A549 (cell line): ENCODE results near the gene SLC66A2. TPM values are rescaled to one million over a fixed set of nuclear protein-coding genes. Genes with fewer than 3 reads are reported as not detected.

ENCODE experiments used
- ATAC-seq, 2 experiments: fragments of 200-7000 bp in 1 of 2; fragments of >200 bp in 1 of 2; cut with Nextera tagmentation in 1 of 2; cut with Tn5 transposase in 1 of 2; 3 replicates each; pipeline versions ENCODE4 v1.8.0 to v1.9.1; 2018 to 2020; ENCODE audit warnings: mild to moderate bottlenecking in 1 of 2, moderate library complexity in 1 of 2
- CTCF ChIA-PET: fragments of 300-600 bp; sonication (Branson Sonifier 250); formaldehyde crosslinking; extraction: SDS; loops from one replicate; lab custom pipeline; 2021; ENCODE audit warnings: antibody characterized with exemption, inconsistent platforms; lab: Yijun Ruan, JAX
- POLR2A ChIA-PET: fragments of 350-600 bp; formaldehyde crosslinking; extraction: SDS; loops from one replicate; lab custom pipeline; 2021; ENCODE audit warnings: antibody characterized with exemption, inconsistent platforms; lab: Yijun Ruan, JAX
- DNase-seq, 2 experiments: peaks; one replicate each; pipeline versions ENCODE4 v3.0.0 to v3.0.0-alpha.2; 2011 to 2016; ENCODE audit warnings: low read depth in 1 of 2, low spot score in 1 of 2
- FAIRE-seq: peaks from 2 replicates; lab custom pipeline; 2011; peaks lifted over from hg19 to GRCh38; lab: Jason Lieb, UNC
- H3K27ac ChIP-seq, 2 experiments: fragments of >200 bp; sonication (Bioruptor Twin); formaldehyde crosslinking; 3 replicates each; pipeline ENCODE4 v1.5.1; 2016 to 2017
- H3K4me1 ChIP-seq: fragments of >200 bp; sonication (Bioruptor Twin); formaldehyde crosslinking; 3 replicates; pipeline ENCODE4 v1.6.1; 2016
- H3K4me2 ChIP-seq: fragments of >200 bp; sonication (Bioruptor Twin); formaldehyde crosslinking; 3 replicates; pipeline ENCODE4 v1.6.1; 2016
- H3K4me3 ChIP-seq: fragments of >200 bp; sonication (Bioruptor Twin); formaldehyde crosslinking; 3 replicates; pipeline ENCODE4 v1.5.1; 2016
- H3K9me3 ChIP-seq: fragments of >200 bp; sonication (Bioruptor Twin); formaldehyde crosslinking; 3 replicates; pipeline ENCODE4 v1.6.1; 2016
- E2F6 ChIP-seq: IDR thresholded peaks from 2 replicates; pipeline ENCODE4 v1.6.1; 2012; ENCODE audit warnings: low read depth, borderline replicate concordance
- EHMT2 ChIP-seq: fragments of 200-600 bp; sonication (generic); IDR thresholded peaks from 2 replicates; pipeline ENCODE4 v1.6.1; 2016; ENCODE audit warnings: antibody characterized with exemption, low read depth, mild to moderate bottlenecking, moderate library complexity
- GATA3 ChIP-seq: IDR thresholded peaks from 2 replicates; pipeline ENCODE4 v1.6.1; 2012; ENCODE audit warnings: borderline replicate concordance
- HDAC2 ChIP-seq: fragments of 200-600 bp; sonication (generic); IDR thresholded peaks from 2 replicates; pipeline ENCODE4 v1.6.1; 2016
- HEYL ChIP-seq: fragments of 250-450 bp; sonication (Bioruptor Pico); IDR thresholded peaks from 2 replicates; pipeline ENCODE4 v1.8.0; 2021; ENCODE audit warnings: mild to moderate bottlenecking, moderate library complexity
- HMGXB4 ChIP-seq: fragments of 250-450 bp; sonication (Bioruptor Pico); IDR thresholded peaks from 2 replicates; pipeline ENCODE4 v1.5.0; 2021; ENCODE audit warnings: mild to moderate bottlenecking, moderate library complexity, borderline replicate concordance
- HOXA7 ChIP-seq: fragments of 250-450 bp; sonication (Bioruptor Pico); IDR thresholded peaks from 2 replicates; pipeline ENCODE4 v1.5.0; 2020; ENCODE audit warnings: mild to moderate bottlenecking, moderate library complexity
- JUNB ChIP-seq: fragments of >200 bp; sonication (Bioruptor Twin); formaldehyde crosslinking; IDR thresholded peaks from 2 replicates; pipeline ENCODE4 v1.6.1; 2016
- MAX ChIP-seq: IDR thresholded peaks from 2 replicates; pipeline ENCODE4 v1.6.1; 2012
- MYC ChIP-seq: IDR thresholded peaks from 2 replicates; pipeline ENCODE4 v1.6.1; 2012; ENCODE audit warnings: mild to moderate bottlenecking, inconsistent platforms, low read length, improper control_type of control experiment, borderline replicate concordance
- NFE2L2 ChIP-seq: fragments of 150-350 bp; conservative IDR thresholded peaks from 2 replicates; pipeline ENCODE4 v1.6.1; 2014; ENCODE audit warnings: low read length
- NR3C1 ChIP-seq: fragments of >200 bp; sonication (Bioruptor Twin); formaldehyde crosslinking; IDR thresholded peaks from 3 replicates; pipeline ENCODE4 v1.6.1; 2017
- PBX3 ChIP-seq: IDR thresholded peaks from 2 replicates; pipeline ENCODE4 v1.6.1; 2012
- POLR2A ChIP-seq: IDR thresholded peaks from 2 replicates; pipeline ENCODE4 v1.6.1; 2012; ENCODE audit warnings: mild to moderate bottlenecking, low read length
- RAD21 ChIP-seq, 2 experiments: fragments of >200 bp in 1 of 2; sonication (Bioruptor Twin) in 1 of 2; formaldehyde crosslinking in 1 of 2; IDR thresholded peaks in 1 of 2; conservative IDR thresholded peaks in 1 of 2; 2 replicates in 1 of 2; 3 replicates in 1 of 2; pipeline ENCODE4 v1.6.1; 2012 to 2018; ENCODE audit warnings: inconsistent platforms in 1 of 2
- RARB ChIP-seq: fragments of 250-450 bp; sonication (Bioruptor Pico); IDR thresholded peaks from 2 replicates; pipeline ENCODE4 v1.8.0; 2021; ENCODE audit warnings: mild to moderate bottlenecking, moderate library complexity
- RCOR1 ChIP-seq: fragments of 150-350 bp; IDR thresholded peaks from 2 replicates; pipeline ENCODE4 v1.6.1; 2014; ENCODE audit warnings: antibody characterized with exemption, low read length, low read depth
- RNF2 ChIP-seq: fragments of 200-600 bp; sonication (generic); IDR thresholded peaks from 2 replicates; pipeline ENCODE4 v1.6.1; 2016; ENCODE audit warnings: low read depth, mild to moderate bottlenecking, antibody characterized with exemption, moderate library complexity, borderline replicate concordance
- SREBF2 ChIP-seq: fragments of 450-650 bp; IDR thresholded peaks from 2 replicates; pipeline ENCODE4 v1.6.1; 2014; ENCODE audit warnings: mild to moderate bottlenecking, moderate library complexity
- TFCP2L1 ChIP-seq: fragments of 250-450 bp; sonication (Bioruptor Pico); IDR thresholded peaks from 2 replicates; pipeline ENCODE4 v1.5.0; 2021; ENCODE audit warnings: mild to moderate bottlenecking
- ZC3H11A ChIP-seq: fragments of 450-650 bp; IDR thresholded peaks from 2 replicates; pipeline ENCODE4 v1.6.1; 2014; ENCODE audit warnings: antibody characterized with exemption, mild to moderate bottlenecking
- ZNF302 ChIP-seq: fragments of 250-450 bp; sonication (Bioruptor Pico); IDR thresholded peaks from 2 replicates; pipeline ENCODE4 v1.9.0; 2021; ENCODE audit warnings: inconsistent platforms, mild to moderate bottlenecking, moderate library complexity
- WGBS: methylation state at CpG from one replicate; pipeline ENCODE4 v1.1.6; 2017; ENCODE audit errors: missing lambda C conversion rate; 5-methylcytosine and 5-hydroxymethylcytosine counted together
- polyA plus RNA-seq, 4 experiments: library from polyadenylated mRNA; depleted of rRNA in 3 of 4; stranded (reverse); fragments of >200 nt; fragmentation: RNase III in 1 of 4; extraction: RNeasy Plus Mini Kit Qiagen cat#74134 plus additional on column Dnase treatment in 1 of 4; gene quantifications; 2 replicates in 3 of 4; 3 replicates in 1 of 4; pipeline ENCODE4 v1.2.3, GENCODE V29; 2011 to 2017

The SLC66A2 gene
- polyA plus RNA-seq, 2 of the 4 experiments (the other 2 are of a cell fraction), result 4.8 to 11.5 TPM

- no peak for FAIRE-seq
- H3K4me1 ChIP-seq, result no peaks in the 10 kb centered on the region
- DNase-seq, result no peak
- ChIA-PET CTCF (no interaction called here), POLR2A (no interaction called here)
- TF ChIP-seq HEYL (CRISPR knock-in tag) (no peak), JUNB (no peak), NFE2L2 (no peak), MAX (no peak), HDAC2 (no peak), RAD21 (conservative IDR thresholded peaks at IDR 0.05 in 1 of 2, IDR thresholded peaks at IDR 0.05 in 1 of 2) (no peak), EHMT2 (no peak), HMGXB4 (CRISPR knock-in tag) (no peak), ZNF302 (CRISPR knock-in tag) (no peak), HOXA7 (CRISPR knock-in tag) (no peak), MYC (no peak)
- no peak overlapping the region for H3K4me3 ChIP-seq
- H3K4me2 ChIP-seq, result no peak overlapping the region
- no peak for ATAC-seq
- WGBS, result 88% methylated on average over 11 of the region's 74 CpGs
- no peak overlapping the region for H3K27ac ChIP-seq
- H3K9me3 ChIP-seq, result peaks cover 5% of the 10 kb centered on the region; the same call in 2 of the 3 replicates
Measured at GRCh38 chr18:79864006-79864725, 87.3 kb downstream of the SLC66A2 start.

GRCh38 chr18:79863161-79864005 is 88.1 kb downstream of the SLC66A2 start:
- POLR2A ChIA-PET, result no interaction called here
- H3K9me3 ChIP-seq, result peaks cover 5% of the 10 kb centered on the region; the same call in 2 of the 3 replicates
- no peak overlapping the region for H3K4me3 ChIP-seq
- ATAC-seq (no peak), FAIRE-seq (no peak), DNase-seq (no peak)
- 86% methylated on average over 68 of the region's 102 CpGs for WGBS
- CTCF ChIA-PET, result interaction anchor here (1.0 kb wide), 1 partner anchor 8 kb away, joined by 3 read pairs; no protein-coding TSS in a partner anchor
- H3K4me1 ChIP-seq, result no peaks in the 10 kb centered on the region
- H3K27ac ChIP-seq, result no peak overlapping the region
- H3K4me2 ChIP-seq, result no peak overlapping the region
- TF ChIP-seq HEYL (CRISPR knock-in tag), result no peak
- no peak for TF ChIP-seq RNF2
- no peak for TF ChIP-seq E2F6
- TF ChIP-seq HOXA7 (CRISPR knock-in tag), result no peak
- TF ChIP-seq TFCP2L1 (CRISPR knock-in tag), result no peak
- TF ChIP-seq RAD21 (conservative IDR thresholded peaks at IDR 0.05 in 1 of 2, IDR thresholded peaks at IDR 0.05 in 1 of 2), result no peak
- no peak for TF ChIP-seq NR3C1
- TF ChIP-seq ZC3H11A, result no peak
- no peak for TF ChIP-seq RCOR1
- TF ChIP-seq GATA3, result no peak
- no peak for TF ChIP-seq POLR2A
- TF ChIP-seq RARB (CRISPR knock-in tag), result no peak
- TF ChIP-seq NFE2L2, result no peak
- no peak for TF ChIP-seq PBX3
- no peak for TF ChIP-seq SREBF2
